Renal cortical epithelial cell (primary cell): Measurements from ENCODE around the gene SLC35A4. TPM values are rescaled to one million over a fixed set of nuclear protein-coding genes. Genes with fewer than 3 reads are reported as not detected.
"Not testable (repeated sequence)": the region's sequence is repeated elsewhere in the genome, so short reads cannot be mapped to it uniquely, and the experiment has no call there.

Experiments used
- DNase-seq: peaks from one replicate; pipeline ENCODE4 v3.0.0-alpha.2; 2011; ENCODE audit warnings: low read depth
- total RNA-seq: library from RNA; depleted of rRNA; stranded (reverse); fragments of >200 nt; gene quantifications from 2 replicates; pipeline ENCODE4 v1.2.3, GENCODE V29; 2014

The SLC35A4 gene
- total RNA-seq, 1 donor from 2014 or later = 85.2 TPM

DNA sequence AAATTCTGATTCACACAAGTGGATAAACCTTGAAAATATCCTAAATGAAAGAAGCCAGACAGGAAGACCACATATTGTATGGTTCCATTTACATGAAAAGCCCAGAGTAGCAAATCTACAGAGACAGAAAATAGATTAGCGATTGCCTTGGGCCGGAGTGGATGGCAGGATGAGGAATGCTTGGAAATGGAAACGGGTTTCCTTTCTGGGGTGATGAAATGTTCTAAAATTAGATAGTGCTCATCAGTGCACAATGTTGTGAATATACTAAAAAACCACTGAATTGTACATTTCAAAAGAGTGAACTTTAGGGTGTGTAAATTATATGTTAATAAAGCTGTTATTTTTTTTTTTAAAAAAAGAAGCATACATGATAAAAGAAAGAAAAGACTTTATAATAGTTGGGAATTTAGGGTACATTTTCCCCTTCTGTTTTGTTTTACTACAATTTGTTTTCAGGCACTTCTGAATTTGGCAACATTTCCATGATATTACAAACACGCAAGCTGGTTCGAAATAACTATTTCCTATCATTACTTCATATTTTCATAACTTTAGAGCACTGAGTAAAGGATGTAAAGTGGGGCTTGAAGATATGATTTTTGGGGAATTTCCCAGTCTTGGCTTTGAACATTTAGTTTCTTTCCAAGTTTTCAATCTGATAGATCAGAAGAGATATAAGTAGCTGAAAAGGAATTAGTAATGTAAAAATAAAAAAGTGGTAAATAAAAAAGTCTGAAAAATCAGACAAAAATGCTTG, 23.9 kb downstream of the SLC35A4 start:
- peak; percentile 23 for DNase-seq

DNA sequence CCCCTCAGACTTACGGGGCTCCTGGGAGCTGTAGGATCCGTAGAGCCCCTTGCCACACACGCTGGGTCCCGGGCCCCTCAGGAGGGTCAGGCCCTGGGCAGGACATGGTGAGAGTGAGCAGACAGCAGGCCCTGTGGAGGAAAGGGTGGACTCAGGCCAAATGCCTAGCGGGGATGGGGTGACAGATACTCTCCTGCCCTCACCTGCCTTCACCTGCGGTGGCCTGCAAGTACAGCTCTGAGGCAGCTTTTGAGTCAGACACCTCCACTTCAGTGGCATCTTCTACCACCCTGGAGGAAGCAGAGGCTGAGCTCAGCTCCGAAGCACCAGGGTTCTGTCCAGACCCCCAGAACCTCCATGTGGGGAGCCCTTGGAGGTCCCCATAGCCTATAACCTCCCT, 26.2 kb downstream of the SLC35A4 start:
- no peak for DNase-seq

DNA sequence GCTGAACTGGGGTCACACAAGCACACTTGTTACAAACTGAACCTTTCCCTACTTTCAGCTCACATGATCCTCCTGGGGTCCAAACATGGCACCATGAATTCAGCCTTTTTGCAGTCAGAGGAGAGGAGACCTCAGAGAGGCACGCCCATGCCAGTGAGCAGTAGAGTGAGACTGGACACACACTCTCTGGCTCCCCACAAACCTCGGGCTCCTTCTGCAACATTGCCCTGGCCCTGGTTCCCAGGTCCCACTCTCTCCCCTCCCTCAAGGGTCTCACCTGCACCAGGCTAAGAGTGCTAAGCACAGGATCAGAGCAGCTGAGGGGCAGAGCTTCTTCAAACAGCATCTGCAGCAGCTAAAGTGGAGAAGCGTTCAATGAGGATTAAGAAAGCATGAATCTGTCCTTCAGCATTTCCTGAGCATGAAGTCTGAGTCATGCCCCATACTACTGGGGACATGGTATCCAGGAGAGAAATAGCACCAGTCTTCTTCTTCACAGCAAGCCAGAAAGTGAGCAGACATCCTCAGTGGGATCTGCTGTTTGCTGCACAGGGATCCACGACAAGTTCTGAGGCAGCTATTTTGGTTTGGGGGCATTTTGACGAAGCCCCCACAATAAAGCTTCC, 27.2 kb downstream of the SLC35A4 start:
- DNase-seq = peak; percentile 60

DNA sequence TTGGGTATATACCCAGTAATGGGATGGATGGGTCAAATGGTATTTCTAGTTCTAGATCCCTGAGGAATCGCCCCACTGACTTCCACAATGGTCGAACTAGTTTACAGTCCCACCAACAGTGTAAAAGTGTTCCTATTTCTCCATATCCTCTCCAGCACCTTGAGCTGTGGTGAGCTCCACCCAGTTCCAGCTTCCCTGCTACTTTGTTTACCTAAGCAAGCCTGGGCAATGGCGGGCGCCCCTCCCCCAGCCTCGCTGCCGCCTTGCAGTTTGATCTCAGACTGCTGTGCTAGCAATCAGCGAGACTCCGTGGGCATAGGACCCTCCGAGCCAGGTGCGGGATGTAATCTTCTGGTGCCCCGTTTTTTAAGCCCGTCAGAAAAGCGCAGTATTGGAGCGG, 28.4 kb downstream of the SLC35A4 start:
- not testable (repeated sequence) for DNase-seq

DNA sequence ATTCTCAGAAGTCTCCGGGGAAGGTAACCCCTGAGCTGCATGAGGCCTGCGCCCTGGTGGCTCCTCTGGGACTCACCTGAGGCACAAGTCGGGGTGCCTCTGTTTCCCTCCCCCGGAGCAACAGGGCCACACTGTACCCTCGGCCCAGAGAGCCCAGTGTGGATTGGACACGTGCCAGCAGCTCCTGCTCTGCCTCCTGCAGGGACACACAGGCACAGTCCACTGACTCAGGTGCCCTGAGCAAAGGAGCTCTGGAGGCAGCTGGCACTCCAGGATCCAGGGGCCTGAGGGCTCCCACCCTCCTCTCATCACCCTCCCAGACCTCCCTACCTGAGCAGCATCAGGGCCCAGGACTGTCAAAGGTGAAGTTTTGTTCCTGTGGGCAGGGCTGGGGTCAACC, 29.5 kb downstream of the SLC35A4 start:
- no peak for DNase-seq

DNA sequence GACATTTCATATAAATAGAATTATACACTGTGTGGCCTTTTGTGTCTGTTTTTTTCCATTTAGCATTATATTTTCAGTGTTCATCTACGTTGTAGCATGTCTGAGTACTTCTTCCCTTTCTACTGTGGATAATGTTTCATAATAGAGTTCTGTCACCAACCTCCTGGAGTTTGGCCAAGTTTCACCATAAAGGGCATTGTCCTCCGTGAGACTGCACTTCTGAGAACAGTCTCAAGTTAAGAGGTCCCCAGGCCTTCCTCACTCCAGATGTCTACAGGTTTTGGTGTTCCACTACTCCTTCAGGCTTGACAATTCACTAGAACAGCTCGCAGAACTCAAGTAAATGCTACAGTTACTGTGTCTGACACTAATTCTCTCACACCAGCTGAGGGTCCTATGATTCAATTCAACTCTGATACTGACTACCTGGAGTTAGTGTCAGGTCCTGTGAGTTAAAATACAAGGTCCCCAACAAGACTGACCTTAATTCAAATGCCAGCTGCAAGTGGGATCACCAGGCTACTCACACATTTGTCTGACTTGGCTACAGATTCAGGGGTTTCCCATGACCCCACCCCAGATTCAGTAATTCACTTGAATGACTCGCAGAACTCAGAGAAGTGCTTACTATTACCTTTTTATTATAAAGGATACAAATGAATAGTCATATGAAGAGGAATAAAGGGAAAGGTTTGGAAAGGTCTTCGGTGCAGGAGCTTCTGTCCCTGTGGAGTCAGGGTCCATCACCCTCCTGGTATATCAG, 31.1 kb downstream of the SLC35A4 start:
- DNase-seq = no peak

DNA sequence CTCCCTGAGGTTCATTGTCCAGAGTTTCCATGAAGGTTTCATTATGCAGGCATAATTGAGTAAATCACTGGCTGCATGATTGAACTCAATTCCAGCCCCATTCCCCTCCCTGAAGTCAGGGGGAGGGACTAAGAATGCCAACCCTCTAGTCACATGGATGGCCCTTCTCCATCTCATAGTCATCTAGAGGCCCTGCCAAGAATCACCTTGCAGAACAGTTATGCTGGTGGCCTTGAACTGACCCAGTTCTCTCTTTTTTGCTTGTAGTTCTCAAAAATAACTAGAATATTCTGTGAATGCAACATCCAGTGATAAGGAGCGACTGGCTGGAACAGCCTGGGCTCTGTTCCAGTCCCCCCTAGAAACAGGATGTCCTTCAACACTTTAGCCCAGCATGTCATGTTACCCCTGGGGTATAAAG, 31.7 kb downstream of the SLC35A4 start:
- DNase-seq = peak; percentile 66

DNA sequence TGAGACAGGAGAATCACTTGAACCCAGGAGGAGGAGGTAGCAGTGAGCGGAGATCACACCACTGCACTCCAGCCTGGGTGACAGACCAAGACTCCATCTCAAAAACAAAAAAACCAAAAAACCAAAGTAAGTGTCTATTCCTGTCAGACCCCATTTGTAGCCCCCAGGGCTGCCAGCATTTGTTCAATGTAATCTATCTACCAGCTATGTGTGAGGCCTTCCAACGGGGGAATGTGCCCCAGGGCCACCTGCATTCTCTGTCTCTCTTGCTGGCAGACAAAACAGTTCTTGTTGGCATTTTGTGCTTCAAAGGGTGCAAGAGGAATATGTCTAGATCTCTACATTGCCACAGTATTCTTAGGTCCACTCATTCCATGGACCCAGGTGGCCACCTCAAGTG, 34.2 kb downstream of the SLC35A4 start:
- no peak for DNase-seq

DNA sequence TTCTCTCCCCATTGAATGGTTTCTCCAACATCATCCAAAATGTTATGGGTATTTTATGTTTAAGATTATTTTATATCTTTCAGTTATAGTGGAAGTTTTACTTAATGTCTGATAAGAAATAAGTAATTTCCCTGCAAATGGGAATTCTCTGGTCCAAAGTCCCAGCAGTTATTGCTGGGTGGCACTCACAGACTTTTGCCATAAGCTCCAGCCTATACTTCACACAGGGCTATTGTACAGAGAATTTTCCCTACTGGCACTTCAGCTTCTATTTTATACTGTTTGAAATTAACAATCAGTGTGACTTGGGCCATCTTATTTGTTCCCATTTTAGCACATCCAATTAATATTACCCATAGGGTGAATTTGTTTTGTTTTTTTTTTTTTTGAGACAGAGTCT, 35.5 kb downstream of the SLC35A4 start:
- no peak for DNase-seq

DNA sequence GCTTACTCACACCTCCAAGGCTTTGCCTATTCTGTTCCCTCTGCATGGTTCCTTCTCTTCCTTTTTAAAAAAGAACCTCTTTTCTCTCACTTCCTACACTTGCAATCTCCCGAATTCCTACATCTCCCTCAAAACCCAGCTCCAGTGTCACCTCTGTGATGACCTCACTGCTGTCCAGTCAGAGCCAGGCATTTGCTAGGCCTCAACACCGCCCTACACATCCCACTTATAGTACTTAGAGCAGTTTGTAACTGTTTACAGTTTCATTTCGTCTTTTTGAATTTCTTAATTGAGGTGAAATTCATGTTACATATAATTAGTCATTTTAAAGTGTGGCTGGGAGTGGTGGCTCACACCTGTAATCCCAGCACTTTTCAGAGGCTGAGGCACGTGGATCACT, 37.5 kb downstream of the SLC35A4 start:
- no peak for DNase-seq

DNA sequence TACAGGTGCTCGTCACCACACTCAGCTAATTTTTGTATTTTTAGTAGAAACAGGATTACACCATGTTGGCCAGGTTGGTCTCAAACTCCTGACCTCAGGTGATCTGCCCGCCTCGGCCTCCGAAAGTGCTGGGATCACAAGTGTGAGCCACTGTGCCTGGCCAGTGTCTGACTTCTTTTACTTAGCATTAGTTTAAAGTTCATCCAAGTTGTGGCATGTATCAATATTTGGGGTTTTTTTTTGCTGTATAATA, 38.7 kb downstream of the SLC35A4 start:
- DNase-seq = not testable (repeated sequence)

DNA sequence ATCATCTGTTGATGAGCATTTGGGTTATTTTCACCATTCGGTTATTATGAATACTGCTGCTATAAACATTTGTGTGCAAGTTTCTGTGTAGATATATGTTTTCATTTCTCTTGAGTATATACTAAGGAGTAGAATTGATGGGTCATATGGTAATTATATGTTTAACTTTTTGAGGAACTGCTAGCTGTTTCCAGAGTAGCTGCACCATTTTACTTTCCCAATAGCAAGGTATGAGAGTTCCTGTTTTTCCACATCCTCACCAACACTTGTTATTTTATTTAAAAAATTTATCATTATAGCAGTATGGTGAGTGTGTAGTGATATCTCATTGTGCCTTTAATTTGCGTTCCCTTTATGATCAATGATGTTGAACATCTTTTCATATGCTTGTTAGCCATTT, 39.1 kb downstream of the SLC35A4 start:
- no peak for DNase-seq

DNA sequence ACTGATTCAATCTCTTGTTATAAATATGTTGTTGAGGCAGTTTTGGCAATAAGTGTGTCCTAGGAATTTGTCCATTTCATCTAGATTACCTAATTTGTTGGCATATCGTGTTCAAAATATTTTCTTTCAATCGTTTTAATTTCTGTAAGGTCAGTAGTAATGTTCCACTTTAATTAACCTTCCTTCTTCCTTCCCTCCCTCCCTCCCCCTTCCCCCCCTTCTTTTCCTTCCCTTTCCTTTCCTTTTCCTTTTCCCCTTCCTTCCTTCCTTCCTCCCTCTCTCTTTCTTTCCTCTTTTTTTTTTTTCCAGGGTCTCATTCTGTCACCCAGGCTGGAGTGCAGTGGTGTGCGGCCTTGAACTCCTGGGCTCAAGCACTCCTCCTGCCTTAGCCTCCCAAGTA, 41.3 kb downstream of the SLC35A4 start:
- no peak for DNase-seq

DNA sequence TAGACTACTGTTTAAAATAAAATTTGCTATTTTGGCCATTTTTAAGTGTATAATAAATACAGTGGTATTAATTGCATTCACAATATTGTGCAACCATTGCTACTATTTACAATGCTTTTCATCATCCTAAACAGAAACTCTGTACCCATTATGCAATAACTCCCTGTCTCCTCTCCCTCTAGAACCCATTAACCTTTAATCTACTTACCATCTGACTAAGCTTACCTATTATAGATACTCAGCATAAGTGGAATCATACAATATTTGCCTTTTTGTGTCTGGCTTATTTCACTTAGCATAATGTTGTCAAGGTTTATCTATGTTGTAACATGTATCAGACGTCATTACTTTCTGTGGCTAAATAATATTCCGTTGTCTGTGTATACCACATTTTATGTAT, 42.4 kb downstream of the SLC35A4 start:
- DNase-seq = peak; percentile 31

DNA sequence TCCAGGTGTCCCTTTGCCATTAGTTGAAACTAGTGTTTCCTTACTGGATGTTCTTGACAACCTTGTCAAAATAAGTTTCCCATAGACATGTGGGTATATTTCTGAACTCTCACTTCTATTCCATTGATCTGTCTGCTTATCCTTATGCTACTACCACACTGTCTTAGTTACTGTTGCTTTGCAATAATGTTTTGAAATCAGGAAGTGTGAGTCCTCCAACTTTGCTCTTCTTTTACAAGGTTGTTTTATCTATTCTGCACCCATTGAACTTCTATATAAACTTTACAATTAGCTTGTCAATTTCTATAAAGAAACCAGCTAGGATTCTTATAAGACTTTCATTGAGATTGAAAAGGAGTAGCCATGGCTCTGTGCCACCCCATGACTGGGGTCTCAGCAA, 44.1 kb downstream of the SLC35A4 start:
- no peak for DNase-seq

DNA sequence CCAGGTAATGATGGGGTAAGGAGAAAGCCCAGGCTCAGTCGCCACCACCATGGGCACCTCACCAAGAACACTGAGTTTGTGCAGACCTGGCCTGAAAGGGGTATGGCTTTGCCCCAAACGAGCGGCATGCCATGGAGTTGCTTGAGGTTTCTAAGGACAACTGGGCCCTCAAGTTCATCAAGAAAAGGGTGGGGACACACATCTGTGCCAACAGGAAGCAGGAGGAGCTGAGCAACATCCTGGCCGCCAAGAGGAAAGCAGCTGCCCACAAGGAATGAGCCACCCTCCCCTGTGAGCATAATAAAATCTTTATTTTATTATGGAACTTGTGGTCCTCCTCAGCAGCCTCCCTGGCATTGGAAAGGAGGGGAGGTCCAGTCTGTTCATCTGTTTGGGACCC, 44.5 kb downstream of the SLC35A4 start:
- DNase-seq = no peak

DNA sequence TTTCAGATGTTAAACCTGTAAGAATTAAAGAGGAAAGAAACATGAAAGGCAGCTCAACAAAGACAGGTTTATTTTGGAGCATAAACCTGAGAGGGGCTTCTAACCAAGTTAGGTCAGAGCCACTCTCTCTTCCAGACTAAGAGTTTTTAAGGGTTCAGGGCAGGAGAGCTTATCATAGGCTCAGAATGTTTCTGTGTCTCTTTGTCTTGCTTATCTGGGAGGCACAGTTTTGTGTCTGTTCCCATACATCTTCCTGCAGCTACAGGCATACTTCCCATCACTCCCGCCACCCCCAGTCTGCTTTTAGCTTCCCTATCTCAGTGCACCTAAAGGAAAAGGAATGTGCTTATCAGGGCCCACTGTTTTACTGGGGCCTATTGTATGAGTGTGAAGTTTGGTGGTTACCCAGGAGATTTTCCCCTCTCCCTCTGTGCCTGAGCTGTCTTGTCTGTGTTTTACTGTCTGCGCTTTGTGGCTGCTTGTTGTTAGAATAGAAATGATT, 46.4 kb downstream of the SLC35A4 start:
- DNase-seq = no peak

Other genes with a start within 250 kb of the SLC35A4 start
- gene HBEGF, start 218.2 kb upstream of the SLC35A4 start, total RNA-seq = 23.4 and 52.8 TPM in 2 replicates
- gene SLC4A9, start 204.6 kb upstream of the SLC35A4 start, total RNA-seq = not detected in 2 replicates
- gene ANKHD1, start 163.0 kb upstream of the SLC35A4 start, total RNA-seq = 36.1 and 81.5 TPM in 2 replicates
- gene EIF4EBP3, start 17.2 kb upstream of the SLC35A4 start, total RNA-seq = 0.17 and 0.80 TPM in 2 replicates
- gene SRA1, start 7.4 kb upstream of the SLC35A4 start, total RNA-seq = 28.2 and 48.1 TPM in 2 replicates
- 5.2 and 21.5 TPM in 2 replicates for gene APBB3, start 230 bp upstream of the SLC35A4 start, total RNA-seq
- gene CD14, start 68.3 kb downstream of the SLC35A4 start, total RNA-seq = 5.3 TPM in 1 of 2 replicates, not detected in the other
- 10.9 and 18.9 TPM in 2 replicates for gene TMCO6, start 74.6 kb downstream of the SLC35A4 start, total RNA-seq
- gene NDUFA2, start 82.8 kb downstream of the SLC35A4 start, total RNA-seq = 33.0 and 35.6 TPM in 2 replicates
- gene IK, start 83.0 kb downstream of the SLC35A4 start, total RNA-seq = 73.3 and 168 TPM in 2 replicates
- gene WDR55, start 100.1 kb downstream of the SLC35A4 start, total RNA-seq = 43.3 and 58.7 TPM in 2 replicates
- gene DND1, start 108.7 kb downstream of the SLC35A4 start, total RNA-seq = 0.35 and 0.55 TPM in 2 replicates
- 72.2 and 80.2 TPM in 2 replicates for gene HARS1, start 126.5 kb downstream of the SLC35A4 start, total RNA-seq
- 40.4 and 51.1 TPM in 2 replicates for gene HARS2, start 126.6 kb downstream of the SLC35A4 start, total RNA-seq
- 61.0 and 63.1 TPM in 2 replicates for gene ZMAT2, start 135.6 kb downstream of the SLC35A4 start, total RNA-seq
- gene PCDHA1, start 221.3 kb downstream of the SLC35A4 start, total RNA-seq = 0.10 and 0.35 TPM in 2 replicates
- gene PCDHA2, start 230.0 kb downstream of the SLC35A4 start, total RNA-seq = 0.35 TPM in 1 of 2 replicates, not detected in the other
- gene PCDHA3, start 236.2 kb downstream of the SLC35A4 start, total RNA-seq = 0.17 and 1.3 TPM in 2 replicates
- 4.2 and 9.6 TPM in 2 replicates for gene PCDHA4, start 242.2 kb downstream of the SLC35A4 start, total RNA-seq